ENCODE results near the gene DLG2. TPM values are rescaled to one million over a fixed set of nuclear protein-coding genes. Genes with fewer than 3 reads are reported as not detected.
A peak's percentile ranks its signal among the peaks of the same experiment; 100 is the strongest.

The DLG2 gene
- total and polyA plus RNA-seq, 11 donors, result 2.4 to 13.9 (median 7.1) TPM

DNA sequence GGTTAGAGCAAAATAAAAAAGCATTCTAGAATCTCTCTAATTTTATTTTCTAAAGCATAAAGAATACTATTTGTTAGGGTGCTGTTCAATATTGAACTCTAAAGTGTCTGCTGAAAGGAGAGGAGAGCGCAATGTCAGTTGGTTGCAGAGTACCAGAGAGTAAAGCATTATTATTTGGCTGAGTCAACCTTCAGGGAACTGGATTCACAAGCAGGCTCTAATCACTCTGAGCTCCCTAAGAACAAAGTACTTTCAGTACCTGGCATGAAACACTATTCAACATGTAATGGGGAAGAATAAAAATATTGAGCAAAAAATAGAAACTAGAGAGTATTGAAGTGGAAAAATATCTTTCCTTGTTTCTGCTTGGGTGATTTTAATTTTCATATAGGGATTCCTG, 1380.0 kb downstream of the DLG2 start:
- ATAC-seq (peak; percentile 39 to 84 (median 58)), DNase-seq (no peak)
- TF ChIP-seq CTCF (IDR thresholded peaks at IDR 0.05) (no peak), POLR2A (IDR thresholded peaks at IDR 0.05) (no peak)
- Histone ChIP-seq H3K27me3 (no peaks in the 10 kb centered on the region), H3K36me3 (no peaks in the 10 kb centered on the region), H3K9me3 (no peaks in the 10 kb centered on the region), H3K4me1 (peaks cover 0 to 14% (median 0%) of the 10 kb centered on the region in 12 donors), H3K4me3 (no peak overlapping the region), H3K27ac (peak overlapping the region in 1 of 12 donors; percentile 25)
- 81 to 93% (median 88%) methylated on average over 1 of the region's 1 CpG for WGBS, 4 donors
- intact Hi-C loops (cut with DNase I), result loop anchor here in 1 of 10 donors (10.0 kb wide), 1 partner anchor 62 kb away; no protein-coding TSS in a partner anchor

- WGBS, 4 donors, result 77 to 84% (median 81%) methylated on average over 3 of the region's 3 CpGs
These were observed 1383.4 kb downstream of the DLG2 start for GRCh38 chr11:84243629-84244263.

GRCh38 chr11:84241343-84242131, 1385.6 kb downstream of the DLG2 start:
- no peak for DNase-seq
- WGBS, 4 donors, result 78 to 83% (median 80%) methylated on average over 5 of the region's 5 CpGs
- Histone ChIP-seq H3K36me3 (no peaks in the 10 kb centered on the region), H3K9me3 (no peaks in the 10 kb centered on the region), H3K27me3 (no peaks in the 10 kb centered on the region), H3K27ac (no peak overlapping the region), H3K4me1 (no peaks in the 10 kb centered on the region), H3K4me3 (no peak overlapping the region)
- TF ChIP-seq CTCF (IDR thresholded peaks at IDR 0.05) (no peak), POLR2A (IDR thresholded peaks at IDR 0.05) (no peak)
- intact Hi-C loops (cut with DNase I), result loop anchor here in 1 of 10 donors (10.0 kb wide), 1 partner anchor 57 kb away; no protein-coding TSS in a partner anchor
- no peak for ATAC-seq

More at GRCh38 chr11:84243629-84244263, 1383.4 kb downstream of the DLG2 start:
- TF ChIP-seq POLR2A (IDR thresholded peaks at IDR 0.05) (no peak), CTCF (IDR thresholded peaks at IDR 0.05) (no peak)
- Histone ChIP-seq H3K27me3 (no peaks in the 10 kb centered on the region), H3K27ac (no peak overlapping the region), H3K9me3 (no peaks in the 10 kb centered on the region), H3K4me3 (no peak overlapping the region), H3K4me1 (peaks cover 0 to 6% (median 0%) of the 10 kb centered on the region in 12 donors), H3K36me3 (no peaks in the 10 kb centered on the region)
- DNase-seq, result no peak
- no peak for ATAC-seq
- intact Hi-C loops (cut with DNase I), result loop anchor here in 1 of 10 donors (10.0 kb wide), 1 partner anchor 59 kb away; no protein-coding TSS in a partner anchor

DNA sequence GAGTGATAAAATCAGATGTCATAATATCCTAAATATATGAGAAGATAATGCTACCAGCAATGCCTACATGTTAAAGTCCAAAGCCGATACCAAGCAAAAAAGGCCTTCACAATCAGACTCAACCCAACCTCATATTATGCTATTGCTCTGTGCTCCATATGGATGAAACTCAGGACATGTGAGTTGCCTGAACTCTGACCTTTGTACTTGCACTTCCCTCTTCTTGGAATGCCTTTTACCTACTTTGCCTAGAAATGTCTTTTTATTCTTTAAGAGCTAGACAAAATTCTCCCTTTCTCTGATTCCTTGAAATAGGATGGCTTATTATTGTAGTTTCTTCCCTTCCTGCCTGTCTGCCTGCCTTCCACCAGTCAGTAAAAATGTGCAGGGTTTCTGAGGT, 1386.3 kb downstream of the DLG2 start:
- Histone ChIP-seq H3K27ac (no peak overlapping the region), H3K36me3 (no peaks in the 10 kb centered on the region), H3K27me3 (no peaks in the 10 kb centered on the region), H3K4me3 (no peak overlapping the region), H3K4me1 (no peaks in the 10 kb centered on the region), H3K9me3 (no peaks in the 10 kb centered on the region)
- TF ChIP-seq CTCF (IDR thresholded peaks at IDR 0.05) (no peak), POLR2A (IDR thresholded peaks at IDR 0.05) (no peak)
- intact Hi-C loops (cut with DNase I), result loop anchor here in 1 of 10 donors (10.0 kb wide), 1 partner anchor 56 kb away; no protein-coding TSS in a partner anchor
- DNase-seq (no peak), ATAC-seq (no peak)
- 94 to 98% (median 97%) methylated on average over 1 of the region's 1 CpG for WGBS, 4 donors
